Uterus (tissue), 2 donors: ENCODE data around the gene BUD31.

Experiments
- POLR2A ChIP-seq, 2 donors: fragments of 450-650 bp; IDR thresholded peaks; one replicate each; pipeline ENCODE4 v1.6.1; 2016; ENCODE audit warnings: antibody characterized with exemption in 2 of 2, mild to moderate bottlenecking in 1 of 2, moderate library complexity in 1 of 2
- TF ChIP-seq, protein P1 (sequence below), 4 experiments: fragments of 200-600 bp in 2 of 4; fragments of 450-650 bp in 2 of 4; sonication (generic) in 2 of 4; IDR thresholded peaks; one replicate each; pipeline ENCODE4 v1.5.1; 2016 to 2019; ENCODE audit warnings: antibody characterized with exemption in 4 of 4, mild to moderate bottlenecking in 2 of 4, moderate library complexity in 1 of 4

GRCh38 chr7:99387912-99388311, 20.9 kb upstream of the BUD31 start:
- TF ChIP-seq, protein P1, sequence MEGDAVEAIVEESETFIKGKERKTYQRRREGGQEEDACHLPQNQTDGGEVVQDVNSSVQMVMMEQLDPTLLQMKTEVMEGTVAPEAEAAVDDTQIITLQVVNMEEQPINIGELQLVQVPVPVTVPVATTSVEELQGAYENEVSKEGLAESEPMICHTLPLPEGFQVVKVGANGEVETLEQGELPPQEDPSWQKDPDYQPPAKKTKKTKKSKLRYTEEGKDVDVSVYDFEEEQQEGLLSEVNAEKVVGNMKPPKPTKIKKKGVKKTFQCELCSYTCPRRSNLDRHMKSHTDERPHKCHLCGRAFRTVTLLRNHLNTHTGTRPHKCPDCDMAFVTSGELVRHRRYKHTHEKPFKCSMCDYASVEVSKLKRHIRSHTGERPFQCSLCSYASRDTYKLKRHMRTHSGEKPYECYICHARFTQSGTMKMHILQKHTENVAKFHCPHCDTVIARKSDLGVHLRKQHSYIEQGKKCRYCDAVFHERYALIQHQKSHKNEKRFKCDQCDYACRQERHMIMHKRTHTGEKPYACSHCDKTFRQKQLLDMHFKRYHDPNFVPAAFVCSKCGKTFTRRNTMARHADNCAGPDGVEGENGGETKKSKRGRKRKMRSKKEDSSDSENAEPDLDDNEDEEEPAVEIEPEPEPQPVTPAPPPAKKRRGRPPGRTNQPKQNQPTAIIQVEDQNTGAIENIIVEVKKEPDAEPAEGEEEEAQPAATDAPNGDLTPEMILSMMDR (IDR thresholded peaks at IDR 0.05), result no peak
- no peak for TF ChIP-seq POLR2A (IDR thresholded peaks at IDR 0.05)
